ENCODE results near the gene SLC39A8.
A peak's percentile ranks its signal among the peaks of the same experiment; 100 is the strongest.

Gene SLC39A8

GRCh38 chr4:102338405-102338804 is 6.9 kb downstream of the SLC39A8 start:
- DNase-seq: no peak

- no peak for DNase-seq
Observed at GRCh38 chr4:102335616-102336015, 9.7 kb downstream of the SLC39A8 start.

GRCh38 chr4:102334624-102335023 is 10.7 kb downstream of the SLC39A8 start:
- no peak for DNase-seq

- DNase-seq: no peak
Observed at GRCh38 chr4:102333787-102334186, 11.5 kb downstream of the SLC39A8 start.

GRCh38 chr4:102328045-102328444 is 17.2 kb downstream of the SLC39A8 start:
- no peak for DNase-seq

- DNase-seq: no peak
Observed at GRCh38 chr4:102326951-102327350, 18.3 kb downstream of the SLC39A8 start.

GRCh38 chr4:102324730-102325129 is 20.6 kb downstream of the SLC39A8 start:
- DNase-seq: no peak

GRCh38 chr4:102322736-102323135 is 22.5 kb downstream of the SLC39A8 start:
- no peak for DNase-seq

GRCh38 chr4:102321260-102321995 is 23.9 kb downstream of the SLC39A8 start:
- DNase-seq: no peak

- no peak for DNase-seq
Observed at GRCh38 chr4:102319594-102319993, 25.7 kb downstream of the SLC39A8 start.

GRCh38 chr4:102318526-102318925 is 26.8 kb downstream of the SLC39A8 start:
- no peak for DNase-seq

GRCh38 chr4:102318105-102318504 is 27.2 kb downstream of the SLC39A8 start:
- no peak for DNase-seq

GRCh38 chr4:102317459-102317858 is 27.8 kb downstream of the SLC39A8 start:
- no peak for DNase-seq

- DNase-seq: no peak
Observed at GRCh38 chr4:102316585-102316984, 28.7 kb downstream of the SLC39A8 start.

GRCh38 chr4:102315532-102315931 is 29.8 kb downstream of the SLC39A8 start:
- no peak for DNase-seq

- no peak for DNase-seq
Observed at GRCh38 chr4:102312417-102312816, 32.9 kb downstream of the SLC39A8 start.

GRCh38 chr4:102311912-102312311 is 33.4 kb downstream of the SLC39A8 start:
- no peak for DNase-seq

GRCh38 chr4:102311407-102311806 is 33.9 kb downstream of the SLC39A8 start:
- DNase-seq: no peak

GRCh38 chr4:102308032-102308799 is 37.1 kb downstream of the SLC39A8 start:
- no peak for DNase-seq

GRCh38 chr4:102305666-102306065 is 39.6 kb downstream of the SLC39A8 start:
- DNase-seq: no peak

- DNase-seq: no peak
Observed at GRCh38 chr4:102302762-102303161, 42.5 kb downstream of the SLC39A8 start.

GRCh38 chr4:102301167-102301566 is 44.1 kb downstream of the SLC39A8 start:
- no peak for DNase-seq

GRCh38 chr4:102299354-102300107 is 45.8 kb downstream of the SLC39A8 start:
- DNase-seq: peak; percentile 24

- no peak for DNase-seq
Observed at GRCh38 chr4:102298716-102299115, 46.6 kb downstream of the SLC39A8 start.

All from CD4-positive, alpha-beta T cell treated with Interleukin-21 for 1 hour (primary cell).